ENCODE data around the gene PTN.

PTN gene

GRCh38 chr7:137209151-137209817, 134.2 kb downstream of the PTN start:
- H3K4ac ChIP-seq (ENCODE audit: low read depth, low read length), result no peak overlapping the region
- H3K9ac ChIP-seq (ENCODE audit: low read length), result no peak overlapping the region
- H3K4me3 ChIP-seq (ENCODE audit: low read length), result no peak overlapping the region
- no peak for DNase-seq
- H2BK5ac ChIP-seq (ENCODE audit: low read length), result no peak overlapping the region
- no peaks in the 10 kb centered on the region for H3K27me3 ChIP-seq (ENCODE audit: insufficient read depth, low read length, poor library complexity)
- H3K56ac ChIP-seq (ENCODE audit: low read length), result no peak overlapping the region
- no peaks in the 10 kb centered on the region for H3K36me3 ChIP-seq (ENCODE audit: control insufficient read depth, insufficient read depth, low read length)
- H3K18ac ChIP-seq (ENCODE audit: low read length), result no peak overlapping the region
- H2AK5ac ChIP-seq (ENCODE audit: low read length), result no peak overlapping the region
- no peak overlapping the region for H3K27ac ChIP-seq (ENCODE audit: low read depth, low read length)
- H4K8ac ChIP-seq (ENCODE audit: low read depth, low read length), result no peak overlapping the region
- no peak overlapping the region for H2BK15ac ChIP-seq (replicated peaks; ENCODE audit: low read depth)
- no peaks in the 10 kb centered on the region for H3K79me1 ChIP-seq (ENCODE audit: low read length)
- no peak overlapping the region for H3K4me2 ChIP-seq (ENCODE audit: low read length)
- no CpG with 5 or more reads among the region's 5 CpGs for WGBS (ENCODE audit: extremely low coverage, insufficient coverage, low lambda C conversion rate)
- H2BK120ac ChIP-seq (ENCODE audit: low read depth, low read length), result no peak overlapping the region
- H3K23ac ChIP-seq (ENCODE audit: low read length), result no peak overlapping the region
- H4K5ac ChIP-seq (ENCODE audit: low read length), result no peak overlapping the region
- H3K4me1 ChIP-seq (ENCODE audit: control insufficient read depth, low read depth, low read length), result no peaks in the 10 kb centered on the region
- H3K79me2 ChIP-seq (ENCODE audit: control insufficient read depth, insufficient read depth, low read length), result no peaks in the 10 kb centered on the region

- H2BK120ac ChIP-seq (ENCODE audit: low read depth, low read length), result no peak overlapping the region
- H3K18ac ChIP-seq (ENCODE audit: low read length), result no peak overlapping the region
- H3K79me2 ChIP-seq (ENCODE audit: control insufficient read depth, insufficient read depth, low read length), result no peaks in the 10 kb centered on the region
- H2BK15ac ChIP-seq (replicated peaks; ENCODE audit: low read depth), result no peak overlapping the region
- no peak overlapping the region for H4K8ac ChIP-seq (ENCODE audit: low read depth, low read length)
- no peaks in the 10 kb centered on the region for H3K4me1 ChIP-seq (ENCODE audit: control insufficient read depth, low read depth, low read length)
- no peaks in the 10 kb centered on the region for H3K27me3 ChIP-seq (ENCODE audit: insufficient read depth, low read length, poor library complexity)
- H3K36me3 ChIP-seq (ENCODE audit: control insufficient read depth, insufficient read depth, low read length), result no peaks in the 10 kb centered on the region
- no peak overlapping the region for H2BK5ac ChIP-seq (ENCODE audit: low read length)
- no peak overlapping the region for H4K5ac ChIP-seq (ENCODE audit: low read length)
- H3K9ac ChIP-seq (ENCODE audit: low read length), result no peak overlapping the region
- DNase-seq, result no peak
- H3K56ac ChIP-seq (ENCODE audit: low read length), result no peak overlapping the region
- H3K23ac ChIP-seq (ENCODE audit: low read length), result no peak overlapping the region
- H3K27ac ChIP-seq (ENCODE audit: low read depth, low read length), result no peak overlapping the region
- no peak overlapping the region for H3K4me3 ChIP-seq (ENCODE audit: low read length)
- no peak overlapping the region for H3K4ac ChIP-seq (ENCODE audit: low read depth, low read length)
- no peaks in the 10 kb centered on the region for H3K79me1 ChIP-seq (ENCODE audit: low read length)
- H2AK5ac ChIP-seq (ENCODE audit: low read length), result no peak overlapping the region
- no peak overlapping the region for H3K4me2 ChIP-seq (ENCODE audit: low read length)
These were observed 136.8 kb downstream of the PTN start for GRCh38 chr7:137206770-137207169.

- no peaks in the 10 kb centered on the region for H3K4me1 ChIP-seq (ENCODE audit: control insufficient read depth, low read depth, low read length)
- H4K5ac ChIP-seq (ENCODE audit: low read length), result no peak overlapping the region
- H3K27me3 ChIP-seq (ENCODE audit: insufficient read depth, low read length, poor library complexity), result no peaks in the 10 kb centered on the region
- H3K4me2 ChIP-seq (ENCODE audit: low read length), result no peak overlapping the region
- no peaks in the 10 kb centered on the region for H3K79me2 ChIP-seq (ENCODE audit: control insufficient read depth, insufficient read depth, low read length)
- no peak overlapping the region for H3K23ac ChIP-seq (ENCODE audit: low read length)
- no peak overlapping the region for H3K4me3 ChIP-seq (ENCODE audit: low read length)
- no peak for DNase-seq
- no CpG with 5 or more reads among the region's 4 CpGs for WGBS (ENCODE audit: extremely low coverage, insufficient coverage, low lambda C conversion rate)
- no peak overlapping the region for H4K8ac ChIP-seq (ENCODE audit: low read depth, low read length)
- no peaks in the 10 kb centered on the region for H3K79me1 ChIP-seq (ENCODE audit: low read length)
- no peak overlapping the region for H3K56ac ChIP-seq (ENCODE audit: low read length)
- no peak overlapping the region for H2BK15ac ChIP-seq (replicated peaks; ENCODE audit: low read depth)
- no peak overlapping the region for H3K18ac ChIP-seq (ENCODE audit: low read length)
- no peak overlapping the region for H3K9ac ChIP-seq (ENCODE audit: low read length)
- no peak overlapping the region for H3K27ac ChIP-seq (ENCODE audit: low read depth, low read length)
- no peak overlapping the region for H2BK120ac ChIP-seq (ENCODE audit: low read depth, low read length)
- H3K4ac ChIP-seq (ENCODE audit: low read depth, low read length), result no peak overlapping the region
- H2BK5ac ChIP-seq (ENCODE audit: low read length), result no peak overlapping the region
- H3K36me3 ChIP-seq (ENCODE audit: control insufficient read depth, insufficient read depth, low read length), result no peaks in the 10 kb centered on the region
- H2AK5ac ChIP-seq (ENCODE audit: low read length), result no peak overlapping the region
These were observed 139.3 kb downstream of the PTN start for GRCh38 chr7:137204246-137204645.

- Histone ChIP-seq H3K36me3 (ENCODE audit: control insufficient read depth, insufficient read depth, low read length) (no peaks in the 10 kb centered on the region), H4K8ac (ENCODE audit: low read depth, low read length) (no peak overlapping the region), H2BK5ac (ENCODE audit: low read length) (no peak overlapping the region), H4K5ac (ENCODE audit: low read length) (no peak overlapping the region), H2BK15ac (replicated peaks; ENCODE audit: low read depth) (no peak overlapping the region), H3K4me1 (ENCODE audit: control insufficient read depth, low read depth, low read length) (no peaks in the 10 kb centered on the region), H3K79me2 (ENCODE audit: control insufficient read depth, insufficient read depth, low read length) (no peaks in the 10 kb centered on the region), H2AK5ac (ENCODE audit: low read length) (no peak overlapping the region), H3K4ac (ENCODE audit: low read depth, low read length) (no peak overlapping the region), H3K27ac (ENCODE audit: low read depth, low read length) (no peak overlapping the region), H3K27me3 (ENCODE audit: insufficient read depth, low read length, poor library complexity) (no peaks in the 10 kb centered on the region), H3K4me2 (ENCODE audit: low read length) (no peak overlapping the region), H3K4me3 (ENCODE audit: low read length) (no peak overlapping the region), H3K79me1 (ENCODE audit: low read length) (no peaks in the 10 kb centered on the region), H2BK120ac (ENCODE audit: low read depth, low read length) (no peak overlapping the region), H3K56ac (ENCODE audit: low read length) (no peak overlapping the region), H3K23ac (ENCODE audit: low read length) (no peak overlapping the region), H3K18ac (ENCODE audit: low read length) (no peak overlapping the region), H3K9ac (ENCODE audit: low read length) (no peak overlapping the region)
- no CpG with 5 or more reads among the region's 1 CpG for WGBS (ENCODE audit: extremely low coverage, insufficient coverage, low lambda C conversion rate)
- DNase-seq, result no peak
These were observed 140.2 kb downstream of the PTN start for GRCh38 chr7:137203351-137203750.

GRCh38 chr7:137196648-137197047, 146.9 kb downstream of the PTN start:
- no CpG with 5 or more reads among the region's 1 CpG for WGBS (ENCODE audit: extremely low coverage, insufficient coverage, low lambda C conversion rate)
- no peak for DNase-seq
- H2BK5ac ChIP-seq (ENCODE audit: low read length), result no peak overlapping the region

GRCh38 chr7:137195996-137196395, 147.5 kb downstream of the PTN start:
- H2BK120ac ChIP-seq (ENCODE audit: low read depth, low read length), result no peak overlapping the region
- no peak overlapping the region for H3K4me3 ChIP-seq (ENCODE audit: low read length)
- no peak overlapping the region for H2BK15ac ChIP-seq (replicated peaks; ENCODE audit: low read depth)
- no peak overlapping the region for H3K4me2 ChIP-seq (ENCODE audit: low read length)
- H3K27ac ChIP-seq (ENCODE audit: low read depth, low read length), result no peak overlapping the region
- H4K5ac ChIP-seq (ENCODE audit: low read length), result no peak overlapping the region
- H4K8ac ChIP-seq (ENCODE audit: low read depth, low read length), result no peak overlapping the region
- no CpG with 5 or more reads among the region's 2 CpGs for WGBS (ENCODE audit: extremely low coverage, insufficient coverage, low lambda C conversion rate)
- no peaks in the 10 kb centered on the region for H3K79me2 ChIP-seq (ENCODE audit: control insufficient read depth, insufficient read depth, low read length)
- H3K4ac ChIP-seq (ENCODE audit: low read depth, low read length), result no peak overlapping the region
- no peaks in the 10 kb centered on the region for H3K4me1 ChIP-seq (ENCODE audit: control insufficient read depth, low read depth, low read length)
- H3K9ac ChIP-seq (ENCODE audit: low read length), result no peak overlapping the region
- no peaks in the 10 kb centered on the region for H3K27me3 ChIP-seq (ENCODE audit: insufficient read depth, low read length, poor library complexity)
- no peak overlapping the region for H3K23ac ChIP-seq (ENCODE audit: low read length)
- H3K18ac ChIP-seq (ENCODE audit: low read length), result no peak overlapping the region
- H3K56ac ChIP-seq (ENCODE audit: low read length), result no peak overlapping the region
- H3K79me1 ChIP-seq (ENCODE audit: low read length), result no peaks in the 10 kb centered on the region
- DNase-seq, result no peak
- no peak overlapping the region for H2BK5ac ChIP-seq (ENCODE audit: low read length)
- no peak overlapping the region for H2AK5ac ChIP-seq (ENCODE audit: low read length)
- H3K36me3 ChIP-seq (ENCODE audit: control insufficient read depth, insufficient read depth, low read length), result no peaks in the 10 kb centered on the region

More at GRCh38 chr7:137196648-137197047, 146.9 kb downstream of the PTN start:
- no peaks in the 10 kb centered on the region for H3K79me1 ChIP-seq (ENCODE audit: low read length)
- no peaks in the 10 kb centered on the region for H3K27me3 ChIP-seq (ENCODE audit: insufficient read depth, low read length, poor library complexity)
- H3K56ac ChIP-seq (ENCODE audit: low read length), result no peak overlapping the region
- no peak overlapping the region for H2BK15ac ChIP-seq (replicated peaks; ENCODE audit: low read depth)
- H3K4me1 ChIP-seq (ENCODE audit: control insufficient read depth, low read depth, low read length), result no peaks in the 10 kb centered on the region
- no peak overlapping the region for H3K27ac ChIP-seq (ENCODE audit: low read depth, low read length)
- H2BK120ac ChIP-seq (ENCODE audit: low read depth, low read length), result no peak overlapping the region
- H3K9ac ChIP-seq (ENCODE audit: low read length), result no peak overlapping the region
- H3K4me2 ChIP-seq (ENCODE audit: low read length), result no peak overlapping the region
- H4K8ac ChIP-seq (ENCODE audit: low read depth, low read length), result no peak overlapping the region
- H3K18ac ChIP-seq (ENCODE audit: low read length), result no peak overlapping the region
- H2AK5ac ChIP-seq (ENCODE audit: low read length), result no peak overlapping the region
- H3K36me3 ChIP-seq (ENCODE audit: control insufficient read depth, insufficient read depth, low read length), result no peaks in the 10 kb centered on the region
- no peak overlapping the region for H3K23ac ChIP-seq (ENCODE audit: low read length)
- no peak overlapping the region for H3K4me3 ChIP-seq (ENCODE audit: low read length)
- H3K79me2 ChIP-seq (ENCODE audit: control insufficient read depth, insufficient read depth, low read length), result no peaks in the 10 kb centered on the region
- H3K4ac ChIP-seq (ENCODE audit: low read depth, low read length), result no peak overlapping the region
- no peak overlapping the region for H4K5ac ChIP-seq (ENCODE audit: low read length)
